NCI-H1417 treated with DMSO at 0.1 percent for 48 hours (cell line): ENCODE data around the gene SIL1.
"Not testable (repeated sequence)": the region's sequence is repeated elsewhere in the genome, so short reads cannot be mapped to it uniquely, and the experiment has no call there.

Experiments
- DNase-seq: peaks from one replicate; lab custom pipeline; 2025; lab: John Stamatoyannopoulos, UW

Gene SIL1

GRCh38 chr5:138943599-138944173 lies 254.5 kb downstream of the SIL1 start:
- DNase-seq = no peak

GRCh38 chr5:138942861-138943260 lies 255.3 kb downstream of the SIL1 start:
- no peak for DNase-seq

GRCh38 chr5:138942066-138942465 lies 256.1 kb downstream of the SIL1 start:
- DNase-seq = no peak

GRCh38 chr5:138938526-138938925 lies 259.6 kb downstream of the SIL1 start:
- no peak for DNase-seq

GRCh38 chr5:138937392-138938387 lies 260.5 kb downstream of the SIL1 start:
- no peak for DNase-seq

GRCh38 chr5:138936968-138937345 lies 261.2 kb downstream of the SIL1 start:
- DNase-seq = no peak

GRCh38 chr5:138936225-138936967 lies 261.8 kb downstream of the SIL1 start:
- DNase-seq = no peak

- no peak for DNase-seq
Observed at GRCh38 chr5:138935466-138935865, 262.7 kb downstream of the SIL1 start.

- no peak for DNase-seq
Observed at GRCh38 chr5:138934971-138935370, 263.2 kb downstream of the SIL1 start.

GRCh38 chr5:138933522-138934290 lies 264.5 kb downstream of the SIL1 start:
- DNase-seq = no peak

- no peak for DNase-seq
Observed at GRCh38 chr5:138932171-138932810, 265.9 kb downstream of the SIL1 start.

- DNase-seq = no peak
Observed at GRCh38 chr5:138930371-138931097, 267.6 kb downstream of the SIL1 start.

- DNase-seq = no peak
Observed at GRCh38 chr5:138929571-138929955, 268.6 kb downstream of the SIL1 start.

GRCh38 chr5:138927979-138928378 lies 270.2 kb downstream of the SIL1 start:
- no peak for DNase-seq

GRCh38 chr5:138927544-138927943 lies 270.6 kb downstream of the SIL1 start:
- DNase-seq = no peak

GRCh38 chr5:138926688-138927448 lies 271.3 kb downstream of the SIL1 start:
- DNase-seq = no peak

GRCh38 chr5:138926257-138926656 lies 271.9 kb downstream of the SIL1 start:
- DNase-seq = no peak

GRCh38 chr5:138925090-138925635 lies 273.0 kb downstream of the SIL1 start:
- no peak for DNase-seq

GRCh38 chr5:138922494-138922893 lies 275.7 kb downstream of the SIL1 start:
- no peak for DNase-seq

GRCh38 chr5:138921362-138921761 lies 276.8 kb downstream of the SIL1 start:
- DNase-seq = not testable (repeated sequence)
